OCI-LY1 (cell line): Measurements from ENCODE around the gene CEMIP.

ENCODE experiments used
- EZH2 ChIP-seq: fragments of 200-600 bp; sonication (generic), shearing (Covaris generic); IDR thresholded peaks from 2 replicates; pipeline ENCODE4 v1.8.0; 2017; ENCODE audit warnings: borderline replicate concordance, mixed run types, mild to moderate bottlenecking, antibody characterized with exemption, low read length, moderate library complexity, mixed read lengths
- TF ChIP-seq, protein P1 (sequence below): fragments of 200-600 bp; sonication (generic), shearing (Covaris generic); IDR thresholded peaks from 2 replicates; pipeline ENCODE4 v1.5.1; 2017; ENCODE audit warnings: mild to moderate bottlenecking, antibody characterized with exemption, low read length, moderate library complexity, mixed read lengths

DNA sequence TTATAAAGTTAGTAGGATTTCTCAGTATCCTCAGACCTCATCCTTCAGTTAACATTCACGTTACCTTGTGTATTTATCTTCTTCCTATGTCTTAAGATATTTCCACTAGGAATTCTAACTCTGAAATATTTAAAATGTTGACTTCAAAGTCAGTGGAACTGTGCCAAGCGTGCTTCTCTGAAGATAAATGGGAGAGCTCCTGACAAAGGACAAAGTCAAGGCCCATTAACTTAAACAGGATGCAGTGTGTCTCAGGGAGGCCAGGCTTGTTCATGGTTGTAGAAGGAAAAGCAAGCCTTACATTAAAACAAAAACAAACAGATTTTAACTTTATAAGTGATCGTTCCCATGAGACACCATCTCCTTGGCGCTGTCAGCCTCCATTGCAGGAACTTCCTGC lies 42.6 kb upstream of the CEMIP start:
- TF ChIP-seq, protein P1, sequence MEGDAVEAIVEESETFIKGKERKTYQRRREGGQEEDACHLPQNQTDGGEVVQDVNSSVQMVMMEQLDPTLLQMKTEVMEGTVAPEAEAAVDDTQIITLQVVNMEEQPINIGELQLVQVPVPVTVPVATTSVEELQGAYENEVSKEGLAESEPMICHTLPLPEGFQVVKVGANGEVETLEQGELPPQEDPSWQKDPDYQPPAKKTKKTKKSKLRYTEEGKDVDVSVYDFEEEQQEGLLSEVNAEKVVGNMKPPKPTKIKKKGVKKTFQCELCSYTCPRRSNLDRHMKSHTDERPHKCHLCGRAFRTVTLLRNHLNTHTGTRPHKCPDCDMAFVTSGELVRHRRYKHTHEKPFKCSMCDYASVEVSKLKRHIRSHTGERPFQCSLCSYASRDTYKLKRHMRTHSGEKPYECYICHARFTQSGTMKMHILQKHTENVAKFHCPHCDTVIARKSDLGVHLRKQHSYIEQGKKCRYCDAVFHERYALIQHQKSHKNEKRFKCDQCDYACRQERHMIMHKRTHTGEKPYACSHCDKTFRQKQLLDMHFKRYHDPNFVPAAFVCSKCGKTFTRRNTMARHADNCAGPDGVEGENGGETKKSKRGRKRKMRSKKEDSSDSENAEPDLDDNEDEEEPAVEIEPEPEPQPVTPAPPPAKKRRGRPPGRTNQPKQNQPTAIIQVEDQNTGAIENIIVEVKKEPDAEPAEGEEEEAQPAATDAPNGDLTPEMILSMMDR = no peak
- TF ChIP-seq EZH2 = no peak
